Hepatocyte (in vitro differentiated cells): Measurements from ENCODE around the gene CACNG6.

Source experiments
- CTCF ChIP-seq: fragments of 200-600 bp; sonication (generic); IDR thresholded peaks from 2 replicates; pipeline ENCODE4 v1.5.1; 2016; ENCODE audit warnings: antibody characterized with exemption, mild to moderate bottlenecking; ENCODE audit not compliant: poor library complexity
- EZH2 ChIP-seq: fragments of 200-600 bp; sonication (generic); IDR thresholded peaks from 2 replicates; pipeline ENCODE4 v1.6.1; 2016; ENCODE audit warnings: antibody characterized with exemption, mild to moderate bottlenecking, borderline replicate concordance
- EZH2phosphoT487 ChIP-seq: fragments of 200-600 bp; sonication (generic); IDR thresholded peaks from one replicate; pipeline ENCODE4 v1.6.1; 2018; ENCODE audit warnings: antibody characterized with exemption, mild to moderate bottlenecking, low read depth, moderate library complexity; ENCODE audit not compliant: unreplicated experiment, severe bottlenecking

- TF ChIP-seq CTCF (no peak), EZH2 (no peak), EZH2phosphoT487 (no peak)
Measured at GRCh38 chr19:53965091-53965490, 26.3 kb upstream of the CACNG6 start.
